ENCODE measurements around the gene AMPD1.
A peak's percentile ranks its signal among the peaks of the same experiment; 100 is the strongest.

AMPD1 gene

DNA sequence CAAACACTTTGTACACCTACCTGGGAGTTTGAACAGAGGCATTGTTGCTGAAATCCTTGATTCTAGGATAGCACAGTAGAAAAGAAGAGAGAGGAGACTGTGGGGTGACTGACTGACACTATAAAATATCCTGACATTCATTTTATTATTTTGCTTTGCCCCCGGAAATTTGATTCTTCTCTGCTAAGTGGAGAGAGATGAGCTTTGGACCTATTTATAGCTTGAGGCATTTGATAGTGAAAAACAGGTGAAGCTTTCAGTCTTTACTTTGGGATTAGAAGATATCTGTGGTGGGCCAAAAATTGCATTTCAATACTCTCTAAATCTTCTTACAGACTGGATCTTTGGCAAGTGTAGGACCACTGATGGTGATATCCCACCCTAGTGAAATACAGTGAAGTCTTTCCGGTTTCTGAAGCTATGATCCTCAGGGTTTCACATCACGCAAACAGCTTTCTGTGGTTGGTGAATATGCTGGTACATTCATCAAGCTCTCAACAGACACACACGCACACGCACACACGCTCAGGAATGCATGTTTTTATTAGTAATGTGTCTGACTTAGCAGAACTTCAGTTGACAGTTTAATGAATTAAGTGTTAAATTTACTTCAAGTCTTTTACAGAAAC is at the start of gene AMPD1:
Gene AMPD1 (minus strand): TSS at position 117 of the 629 bp plus-strand sequence. CDS start 75 bp downstream, at position 42.
- in situ Hi-C loops (cut with HindIII; ENCODE audit: low pct_ligation_motif_present, low sequenced_read_pairs), result no loop called here
- H3K27me3 ChIP-seq (replicated peaks), result no peaks in the 10 kb centered on the region
- no peak within 1 kb of the TSS for H3K27ac ChIP-seq
- no peaks in the 10 kb centered on the region for H3K36me3 ChIP-seq (replicated peaks)
- DNase-seq, result peak; percentile 14
- no peak within 1 kb of the TSS for H3K4me3 ChIP-seq (ENCODE audit: low read depth, low read length)
- TF ChIP-seq, protein P1, sequence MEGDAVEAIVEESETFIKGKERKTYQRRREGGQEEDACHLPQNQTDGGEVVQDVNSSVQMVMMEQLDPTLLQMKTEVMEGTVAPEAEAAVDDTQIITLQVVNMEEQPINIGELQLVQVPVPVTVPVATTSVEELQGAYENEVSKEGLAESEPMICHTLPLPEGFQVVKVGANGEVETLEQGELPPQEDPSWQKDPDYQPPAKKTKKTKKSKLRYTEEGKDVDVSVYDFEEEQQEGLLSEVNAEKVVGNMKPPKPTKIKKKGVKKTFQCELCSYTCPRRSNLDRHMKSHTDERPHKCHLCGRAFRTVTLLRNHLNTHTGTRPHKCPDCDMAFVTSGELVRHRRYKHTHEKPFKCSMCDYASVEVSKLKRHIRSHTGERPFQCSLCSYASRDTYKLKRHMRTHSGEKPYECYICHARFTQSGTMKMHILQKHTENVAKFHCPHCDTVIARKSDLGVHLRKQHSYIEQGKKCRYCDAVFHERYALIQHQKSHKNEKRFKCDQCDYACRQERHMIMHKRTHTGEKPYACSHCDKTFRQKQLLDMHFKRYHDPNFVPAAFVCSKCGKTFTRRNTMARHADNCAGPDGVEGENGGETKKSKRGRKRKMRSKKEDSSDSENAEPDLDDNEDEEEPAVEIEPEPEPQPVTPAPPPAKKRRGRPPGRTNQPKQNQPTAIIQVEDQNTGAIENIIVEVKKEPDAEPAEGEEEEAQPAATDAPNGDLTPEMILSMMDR (IDR thresholded peaks at IDR 0.05; ENCODE audit: low read depth, low read length, missing control alignments), result no peak

GRCh38 chr1:114741963-114742746 is 46.8 kb upstream of the AMPD1 start:
- TF ChIP-seq, protein P1 (IDR thresholded peaks at IDR 0.05; ENCODE audit: low read depth, low read length, missing control alignments), result no peak
- in situ Hi-C loops (cut with HindIII; ENCODE audit: low pct_ligation_motif_present, low sequenced_read_pairs), result no loop called here

DNA sequence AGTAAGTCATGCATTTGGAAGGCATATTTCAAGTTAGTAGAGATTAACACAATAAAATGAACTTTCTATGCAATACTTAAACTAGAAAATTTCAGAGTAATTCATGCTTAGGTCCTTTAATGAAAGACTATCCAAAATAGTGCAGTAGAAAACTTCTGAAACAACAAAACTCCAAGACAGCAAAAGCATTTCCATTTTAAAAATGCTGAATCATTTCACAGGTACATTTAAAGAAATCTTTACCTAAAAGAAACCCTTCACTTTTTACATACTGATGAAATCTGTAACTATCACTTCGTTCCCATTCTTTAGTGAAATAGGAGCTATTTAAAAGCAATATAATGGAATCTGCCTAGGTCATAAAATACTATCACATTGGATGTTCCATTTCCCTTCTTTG is 45.0 kb upstream of the AMPD1 start:
- in situ Hi-C loops (cut with HindIII; ENCODE audit: low pct_ligation_motif_present, low sequenced_read_pairs), result no loop called here
- Histone ChIP-seq H3K4me3 (ENCODE audit: low read depth, low read length) (no peak overlapping the region), H3K27me3 (replicated peaks) (no peaks in the 10 kb centered on the region), H3K36me3 (replicated peaks) (peaks cover 42% of the 10 kb centered on the region), H3K27ac (no peak overlapping the region)
- TF ChIP-seq, protein P1 (IDR thresholded peaks at IDR 0.05; ENCODE audit: low read depth, low read length, missing control alignments), result no peak
- no peak for DNase-seq

More at GRCh38 chr1:114741963-114742746, 46.8 kb upstream of the AMPD1 start:
- DNase-seq, result no peak
- Histone ChIP-seq H3K27me3 (replicated peaks) (no peaks in the 10 kb centered on the region), H3K4me3 (ENCODE audit: low read depth, low read length) (no peak overlapping the region), H3K27ac (no peak overlapping the region), H3K36me3 (replicated peaks) (peaks cover 36% of the 10 kb centered on the region)

DNA sequence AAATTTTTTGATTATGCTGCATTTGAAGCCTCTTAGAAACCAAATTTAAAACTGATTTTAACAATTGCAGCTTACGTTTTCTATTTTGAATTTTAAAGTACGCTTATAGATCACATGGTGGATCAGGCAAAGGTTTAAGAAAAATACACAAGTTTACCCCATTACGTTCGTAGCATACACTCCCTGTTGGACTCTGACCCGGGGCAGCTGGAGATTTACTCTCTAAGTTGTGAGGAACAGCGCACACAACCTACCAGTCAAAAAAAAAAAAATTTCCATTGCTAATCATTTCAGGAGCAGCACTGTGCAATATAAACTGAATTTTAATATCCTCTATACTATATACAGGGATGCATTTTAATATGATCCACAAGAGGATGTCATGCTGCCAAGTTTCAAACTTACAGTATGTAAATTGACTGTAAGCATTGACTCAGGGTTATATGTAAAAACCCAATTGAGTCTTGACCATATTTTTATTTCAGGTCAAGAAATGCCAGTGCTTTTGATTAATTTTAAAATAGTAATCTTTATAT is 42.0 kb upstream of the AMPD1 start:
- no peak for DNase-seq
- TF ChIP-seq, protein P1 (IDR thresholded peaks at IDR 0.05; ENCODE audit: low read depth, low read length, missing control alignments), result no peak
- in situ Hi-C loops (cut with HindIII; ENCODE audit: low pct_ligation_motif_present, low sequenced_read_pairs), result no loop called here
- Histone ChIP-seq H3K4me3 (ENCODE audit: low read depth, low read length) (no peak overlapping the region), H3K27ac (no peak overlapping the region), H3K36me3 (replicated peaks) (peaks cover 62% of the 10 kb centered on the region), H3K27me3 (replicated peaks) (no peaks in the 10 kb centered on the region)

DNA sequence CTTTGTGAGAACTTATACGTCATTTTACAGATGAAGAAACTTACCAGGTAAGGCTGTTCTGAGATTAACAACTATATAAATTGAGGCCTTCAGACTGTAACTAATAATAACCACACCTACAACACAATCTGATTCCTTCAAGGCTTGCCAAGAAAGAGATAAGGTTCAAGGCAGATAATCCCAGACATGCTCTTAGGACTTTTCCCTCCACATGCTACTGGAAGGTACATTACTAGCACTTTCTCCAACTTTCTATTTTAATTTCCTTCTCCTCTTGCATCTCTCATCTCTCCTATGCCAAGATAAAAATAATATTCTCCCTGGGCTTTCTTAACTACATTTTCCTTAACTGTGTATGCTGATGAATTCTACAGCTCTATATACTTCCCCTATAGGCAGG is 40.1 kb upstream of the AMPD1 start:
- DNase-seq, result no peak
- in situ Hi-C loops (cut with HindIII; ENCODE audit: low pct_ligation_motif_present, low sequenced_read_pairs), result no loop called here
- peaks cover 68% of the 10 kb centered on the region for H3K36me3 ChIP-seq (replicated peaks)
- no peak overlapping the region for H3K4me3 ChIP-seq (ENCODE audit: low read depth, low read length)
- no peaks in the 10 kb centered on the region for H3K27me3 ChIP-seq (replicated peaks)
- TF ChIP-seq, protein P1 (IDR thresholded peaks at IDR 0.05; ENCODE audit: low read depth, low read length, missing control alignments), result no peak
- no peak overlapping the region for H3K27ac ChIP-seq

Data from brain microvascular endothelial cell (primary cell).